A549 (cell line): Measurements from ENCODE around the gene KANSL1. TPM values are rescaled to one million over a fixed set of nuclear protein-coding genes. Genes with fewer than 3 reads are reported as not detected.

Experiments
- ATAC-seq, 2 experiments: fragments of 200-7000 bp in 1 of 2; fragments of >200 bp in 1 of 2; cut with Nextera tagmentation in 1 of 2; cut with Tn5 transposase in 1 of 2; 3 replicates each; pipeline versions ENCODE4 v1.8.0 to v1.9.1; 2018 to 2020; ENCODE audit warnings: mild to moderate bottlenecking in 1 of 2, moderate library complexity in 1 of 2
- CTCF ChIA-PET: fragments of 300-600 bp; sonication (Branson Sonifier 250); formaldehyde crosslinking; extraction: SDS; loops from one replicate; lab custom pipeline; 2021; ENCODE audit warnings: antibody characterized with exemption, inconsistent platforms; lab: Yijun Ruan, JAX
- POLR2A ChIA-PET: fragments of 350-600 bp; formaldehyde crosslinking; extraction: SDS; loops from one replicate; lab custom pipeline; 2021; ENCODE audit warnings: antibody characterized with exemption, inconsistent platforms; lab: Yijun Ruan, JAX
- DNase-seq, 2 experiments: peaks; one replicate each; pipeline versions ENCODE4 v3.0.0 to v3.0.0-alpha.2; 2011 to 2016; ENCODE audit warnings: low read depth in 1 of 2, low spot score in 1 of 2
- FAIRE-seq: peaks from 2 replicates; lab custom pipeline; 2011; peaks lifted over from hg19 to GRCh38; lab: Jason Lieb, UNC
- H3K27ac ChIP-seq, 2 experiments: fragments of >200 bp; sonication (Bioruptor Twin); formaldehyde crosslinking; 3 replicates each; pipeline ENCODE4 v1.5.1; 2016 to 2017
- H3K4me1 ChIP-seq: fragments of >200 bp; sonication (Bioruptor Twin); formaldehyde crosslinking; 3 replicates; pipeline ENCODE4 v1.6.1; 2016
- H3K4me2 ChIP-seq: fragments of >200 bp; sonication (Bioruptor Twin); formaldehyde crosslinking; 3 replicates; pipeline ENCODE4 v1.6.1; 2016
- H3K4me3 ChIP-seq: fragments of >200 bp; sonication (Bioruptor Twin); formaldehyde crosslinking; 3 replicates; pipeline ENCODE4 v1.5.1; 2016
- H3K9me3 ChIP-seq: fragments of >200 bp; sonication (Bioruptor Twin); formaldehyde crosslinking; 3 replicates; pipeline ENCODE4 v1.6.1; 2016
- CHD2 ChIP-seq: fragments of 150-350 bp; IDR thresholded peaks from 2 replicates; pipeline ENCODE4 v1.6.1; 2014; ENCODE audit warnings: low read length; ENCODE audit not compliant: partially characterized antibody
- CTCF ChIP-seq: fragments of >200 bp; sonication (Bioruptor Twin); formaldehyde crosslinking; IDR thresholded peaks from 3 replicates; pipeline ENCODE4 v1.5.1; 2016
- EHMT2 ChIP-seq: fragments of 200-600 bp; sonication (generic); IDR thresholded peaks from 2 replicates; pipeline ENCODE4 v1.6.1; 2016; ENCODE audit warnings: antibody characterized with exemption, low read depth, mild to moderate bottlenecking, moderate library complexity
- ESRRA ChIP-seq: fragments of 150-350 bp; IDR thresholded peaks from 2 replicates; pipeline ENCODE4 v1.6.1; 2014; ENCODE audit warnings: mild to moderate bottlenecking, low read length, borderline replicate concordance
- FOSB ChIP-seq: fragments of 250-450 bp; sonication (Bioruptor Pico); IDR thresholded peaks from 2 replicates; pipeline ENCODE4 v1.5.0; 2020; ENCODE audit warnings: mild to moderate bottlenecking, moderate library complexity
- FOSL2 ChIP-seq, 2 experiments: fragments of 450-650 bp in 1 of 2; fragments of >200 bp in 1 of 2; sonication (Bioruptor Twin) in 1 of 2; formaldehyde crosslinking; IDR thresholded peaks; 2 replicates each; pipeline versions ENCODE4 v1.5.0 to v1.6.1; 2016 to 2020; ENCODE audit warnings: mild to moderate bottlenecking in 1 of 2, moderate library complexity in 1 of 2
- HDAC2 ChIP-seq: fragments of 200-600 bp; sonication (generic); IDR thresholded peaks from 2 replicates; pipeline ENCODE4 v1.6.1; 2016
- HEYL ChIP-seq: fragments of 250-450 bp; sonication (Bioruptor Pico); IDR thresholded peaks from 2 replicates; pipeline ENCODE4 v1.8.0; 2021; ENCODE audit warnings: mild to moderate bottlenecking, moderate library complexity
- JUN ChIP-seq, 2 experiments: fragments of >200 bp; sonication (Bioruptor Twin); formaldehyde crosslinking; IDR thresholded peaks; 2 replicates in 1 of 2; 3 replicates in 1 of 2; pipeline ENCODE4 v1.6.1; 2016 to 2017
- JUNB ChIP-seq: fragments of >200 bp; sonication (Bioruptor Twin); formaldehyde crosslinking; IDR thresholded peaks from 2 replicates; pipeline ENCODE4 v1.6.1; 2016
- KDM1A ChIP-seq: fragments of 200-600 bp; sonication (generic); IDR thresholded peaks from 2 replicates; pipeline ENCODE4 v1.6.1; 2016; ENCODE audit warnings: low read depth, mild to moderate bottlenecking
- KDM5A ChIP-seq: fragments of 200-600 bp; sonication (generic); IDR thresholded peaks from 2 replicates; pipeline ENCODE4 v1.6.1; 2016; ENCODE audit warnings: antibody characterized with exemption, mild to moderate bottlenecking
- MAFK ChIP-seq: fragments of 450-650 bp; IDR thresholded peaks from 2 replicates; pipeline ENCODE4 v1.6.1; 2014; ENCODE audit not compliant: partially characterized antibody
- MAZ ChIP-seq: fragments of 150-350 bp; IDR thresholded peaks from 2 replicates; pipeline ENCODE4 v1.6.1; 2014; ENCODE audit warnings: antibody characterized with exemption, low read depth, low read length, borderline replicate concordance
- NFE2L2 ChIP-seq: fragments of 150-350 bp; conservative IDR thresholded peaks from 2 replicates; pipeline ENCODE4 v1.6.1; 2014; ENCODE audit warnings: low read length
- NR3C1 ChIP-seq: fragments of >200 bp; sonication (Bioruptor Twin); formaldehyde crosslinking; IDR thresholded peaks from 3 replicates; pipeline ENCODE4 v1.6.1; 2017
- POLR2AphosphoS2 ChIP-seq: conservative IDR thresholded peaks from 2 replicates; pipeline ENCODE4 v1.6.1; 2012; ENCODE audit warnings: low read length, improper control_type of control experiment, inconsistent platforms
- RAD21 ChIP-seq, 2 experiments: fragments of >200 bp in 1 of 2; sonication (Bioruptor Twin) in 1 of 2; formaldehyde crosslinking in 1 of 2; IDR thresholded peaks in 1 of 2; conservative IDR thresholded peaks in 1 of 2; 2 replicates in 1 of 2; 3 replicates in 1 of 2; pipeline ENCODE4 v1.6.1; 2012 to 2018; ENCODE audit warnings: inconsistent platforms in 1 of 2
- RFX5 ChIP-seq: fragments of 450-650 bp; IDR thresholded peaks from 2 replicates; pipeline ENCODE4 v1.7.1; 2014; ENCODE audit warnings: antibody characterized with exemption, mild to moderate bottlenecking, moderate library complexity
- RNF2 ChIP-seq: fragments of 200-600 bp; sonication (generic); IDR thresholded peaks from 2 replicates; pipeline ENCODE4 v1.6.1; 2016; ENCODE audit warnings: low read depth, mild to moderate bottlenecking, antibody characterized with exemption, moderate library complexity, borderline replicate concordance
- SMC3 ChIP-seq: fragments of >200 bp; sonication (Bioruptor Twin); formaldehyde crosslinking; IDR thresholded peaks from 3 replicates; pipeline ENCODE4 v1.6.1; 2018; ENCODE audit warnings: inconsistent platforms
- USF2 ChIP-seq: fragments of 450-650 bp; IDR thresholded peaks from 2 replicates; pipeline ENCODE4 v1.6.1; 2014; ENCODE audit warnings: antibody characterized with exemption
- ZC3H11A ChIP-seq: fragments of 450-650 bp; IDR thresholded peaks from 2 replicates; pipeline ENCODE4 v1.6.1; 2014; ENCODE audit warnings: antibody characterized with exemption, mild to moderate bottlenecking
- ZSCAN20 ChIP-seq: fragments of 250-450 bp; sonication (Bioruptor Pico); IDR thresholded peaks from 2 replicates; pipeline ENCODE4 v1.8.0; 2022; ENCODE audit warnings: mild to moderate bottlenecking, moderate library complexity
- WGBS: methylation state at CpG from one replicate; pipeline ENCODE4 v1.1.6; 2017; ENCODE audit errors: missing lambda C conversion rate; 5-methylcytosine and 5-hydroxymethylcytosine counted together
- polyA plus RNA-seq, 4 experiments: library from polyadenylated mRNA; depleted of rRNA in 3 of 4; stranded (reverse); fragments of >200 nt; fragmentation: RNase III in 1 of 4; extraction: RNeasy Plus Mini Kit Qiagen cat#74134 plus additional on column Dnase treatment in 1 of 4; gene quantifications; 2 replicates in 3 of 4; 3 replicates in 1 of 4; pipeline ENCODE4 v1.2.3, GENCODE V29; 2011 to 2017

Gene KANSL1
- polyA plus RNA-seq, 2 of the 4 experiments (the other 2 are of a cell fraction): 22.6 to 27.9 TPM

GRCh38 chr17:45989759-45990158 is 203.5 kb downstream of the KANSL1 start:
- no peak for FAIRE-seq
- no peak overlapping the region for H3K27ac ChIP-seq
- TF ChIP-seq FOSL2 (IDR thresholded peaks at IDR 0.05) (no peak), FOSL2 (CRISPR knock-in tag; IDR thresholded peaks at IDR 0.05) (no peak), CHD2 (no peak), RFX5 (no peak), RNF2 (no peak), NR3C1 (no peak), KDM5A (no peak), ESRRA (no peak), SMC3 (no peak)
- TF ChIP-seq, all 56 proteins: peak for 0
- ChIA-PET POLR2A (no interaction called here), CTCF (interaction anchor here (0.6 to 5.1 kb wide), 6 partner anchors 11 to 1020 kb away, joined by 3 to 34 read pairs (median 4); no protein-coding TSS in a partner anchor)
- DNase-seq: no peak
- H3K4me1 ChIP-seq: no peaks in the 10 kb centered on the region
- no peaks in the 10 kb centered on the region for H3K9me3 ChIP-seq
- ATAC-seq: no peak
- no peak overlapping the region for H3K4me3 ChIP-seq
- 56% methylated on average over 3 of the region's 3 CpGs for WGBS
- no peak overlapping the region for H3K4me2 ChIP-seq

- DNase-seq (no peak), FAIRE-seq (no peak)
- Histone ChIP-seq H3K4me2 (no peak overlapping the region), H3K4me3 (no peak overlapping the region), H3K4me1 (no peaks in the 10 kb centered on the region)
- POLR2A ChIA-PET: no interaction called here
- TF ChIP-seq USF2 (no peak), FOSB (no peak), HEYL (CRISPR knock-in tag) (no peak), JUN (IDR thresholded peaks at IDR 0.05) (no peak), KDM1A (no peak)
- TF ChIP-seq, all 56 proteins: peak for 0
- no peak; a peak in 1 of 6 replicates for ATAC-seq
- Histone ChIP-seq H3K9me3 (no peaks in the 10 kb centered on the region), H3K27ac (no peak overlapping the region)
- CTCF ChIA-PET: interaction anchor here (0.9 to 2.1 kb wide), 6 partner anchors 13 to 225 kb away, joined by 3 to 12 read pairs (median 4); no protein-coding TSS in a partner anchor
- 83% methylated on average over 5 of the region's 5 CpGs for WGBS
Observed at GRCh38 chr17:45987706-45988105, 205.5 kb downstream of the KANSL1 start.

GRCh38 chr17:45986056-45986455 is 207.2 kb downstream of the KANSL1 start:
- ChIA-PET POLR2A (no interaction called here), CTCF (interaction anchor here (0.9 kb wide), 1 partner anchor 108 kb away, joined by 3 read pairs; no protein-coding TSS in a partner anchor)
- 67% methylated on average over 4 of the region's 4 CpGs for WGBS
- H3K9me3 ChIP-seq: no peaks in the 10 kb centered on the region
- no peak for DNase-seq
- no peak overlapping the region for H3K27ac ChIP-seq
- no peaks in the 10 kb centered on the region for H3K4me1 ChIP-seq
- ATAC-seq: no peak
- no peak for TF ChIP-seq RFX5
- no peak for TF ChIP-seq EHMT2
- TF ChIP-seq JUNB: no peak
- TF ChIP-seq POLR2AphosphoS2: no peak
- no peak for TF ChIP-seq ZSCAN20 (CRISPR knock-in tag)
- TF ChIP-seq RAD21 (conservative IDR thresholded peaks at IDR 0.05 in 1 of 2, IDR thresholded peaks at IDR 0.05 in 1 of 2): no peak
- no peak for TF ChIP-seq NFE2L2
- no peak for TF ChIP-seq ZC3H11A
- TF ChIP-seq CTCF: no peak
- TF ChIP-seq KDM1A: no peak
- no peak for TF ChIP-seq HDAC2
- TF ChIP-seq MAFK: no peak
- TF ChIP-seq MAZ: no peak
- FAIRE-seq: no peak
- H3K4me2 ChIP-seq: no peak overlapping the region
- no peak overlapping the region for H3K4me3 ChIP-seq
